GM23338 (cell line): Measurements from ENCODE around the gene LILRB5.
"Not testable (repeated sequence)": the region's sequence is repeated elsewhere in the genome, so short reads cannot be mapped to it uniquely, and the experiment has no call there.

Experiments used
- CREB1 ChIP-seq: fragments of 250-450 bp; sonication (Bioruptor Pico); IDR thresholded peaks from 2 replicates; pipeline ENCODE4 v1.5.0; 2020; ENCODE audit warnings: low read depth, mild to moderate bottlenecking, moderate library complexity
- EZH2 ChIP-seq: fragments of 200-600 bp; sonication (generic); IDR thresholded peaks from one replicate; pipeline ENCODE4 v1.8.0; 2017; ENCODE audit warnings: antibody characterized with exemption, mild to moderate bottlenecking, low read depth; ENCODE audit not compliant: unreplicated experiment
- EZH2phosphoT487 ChIP-seq: fragments of 200-600 bp; sonication (generic); IDR thresholded peaks from one replicate; pipeline ENCODE4 v1.8.1; 2018; ENCODE audit warnings: antibody characterized with exemption; ENCODE audit not compliant: unreplicated experiment
- JUNB ChIP-seq: IDR thresholded peaks from one replicate; pipeline ENCODE4 v1.6.1; 2016; ENCODE audit warnings: antibody characterized with exemption; ENCODE audit not compliant: unreplicated experiment
- NANOG ChIP-seq: IDR thresholded peaks from 2 replicates; pipeline ENCODE4 v1.6.1; 2016; ENCODE audit warnings: antibody characterized with exemption, borderline replicate concordance
- POLR2AphosphoS5 ChIP-seq: IDR thresholded peaks from 2 replicates; pipeline ENCODE4 v1.6.1; 2016; ENCODE audit warnings: antibody characterized with exemption, low read depth
- STAT1 ChIP-seq: IDR thresholded peaks from one replicate; pipeline ENCODE4 v1.6.1; 2016; ENCODE audit warnings: antibody characterized with exemption; ENCODE audit not compliant: unreplicated experiment
- ZNF114 ChIP-seq: fragments of 250-450 bp; sonication (Bioruptor Pico); IDR thresholded peaks from 2 replicates; pipeline ENCODE4 v1.5.0; 2020; ENCODE audit warnings: mild to moderate bottlenecking, moderate library complexity
- ZNF331 ChIP-seq: fragments of 250-450 bp; sonication (Bioruptor Pico); IDR thresholded peaks from 2 replicates; pipeline ENCODE4 v1.5.0; 2020; ENCODE audit warnings: low read depth, mild to moderate bottlenecking, moderate library complexity
- TF ChIP-seq, protein P1 (sequence below), 2 experiments: fragments of 200-600 bp in 1 of 2; sonication (generic) in 1 of 2; conservative IDR thresholded peaks; 2 replicates each; pipeline versions ENCODE4 v1.5.1 to v1.6.1; 2016 to 2017; ENCODE audit warnings: antibody characterized with exemption in 2 of 2, low read depth in 2 of 2, mild to moderate bottlenecking in 2 of 2, moderate library complexity in 1 of 2
- TF ChIP-seq, protein P2 (sequence below): IDR thresholded peaks from one replicate; pipeline ENCODE4 v1.6.1; 2018; ENCODE audit warnings: antibody characterized with exemption; ENCODE audit not compliant: unreplicated experiment
- TF ChIP-seq, protein P3 (sequence below): IDR thresholded peaks from 2 replicates; pipeline ENCODE4 v1.6.1; 2016; ENCODE audit warnings: antibody characterized with exemption
- TF ChIP-seq, protein P4 (sequence below): fragments of 250-450 bp; sonication (Bioruptor Pico); IDR thresholded peaks from 2 replicates; pipeline ENCODE4 v1.5.0; 2020; ENCODE audit warnings: mild to moderate bottlenecking, moderate library complexity

DNA sequence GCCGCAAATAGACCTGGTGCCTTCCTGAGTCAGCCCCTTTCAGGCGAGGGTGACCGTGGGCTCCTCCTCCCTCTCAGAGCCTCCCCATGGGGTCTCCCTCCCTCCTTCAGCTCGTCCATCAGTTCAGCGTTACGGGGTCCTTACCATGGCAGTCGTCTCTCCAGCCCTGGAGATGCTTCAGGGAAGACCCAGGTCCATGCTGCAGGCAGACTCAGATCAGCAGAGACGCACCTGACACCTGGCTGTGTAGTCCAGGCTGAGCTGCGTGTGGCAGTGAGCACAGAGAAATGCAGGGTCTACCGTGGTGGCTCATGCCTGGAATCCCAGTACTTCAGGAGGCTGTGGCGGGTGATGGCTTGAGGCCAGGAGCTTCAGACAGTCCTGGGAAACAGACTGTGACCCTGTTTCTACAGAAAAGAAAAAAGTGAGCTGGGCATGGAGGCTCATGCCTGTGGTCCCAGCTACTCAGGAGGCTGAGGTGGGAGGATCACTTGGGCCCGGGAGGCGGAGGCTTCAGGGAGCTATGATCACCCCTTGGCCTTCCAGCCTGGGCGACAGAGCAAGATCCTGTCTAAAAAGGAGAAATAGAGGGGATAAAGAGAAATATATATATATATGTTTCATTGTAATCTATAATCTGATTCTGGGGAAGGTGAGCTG, 33.7 kb downstream of the LILRB5 start:
- TF ChIP-seq, protein P1, sequence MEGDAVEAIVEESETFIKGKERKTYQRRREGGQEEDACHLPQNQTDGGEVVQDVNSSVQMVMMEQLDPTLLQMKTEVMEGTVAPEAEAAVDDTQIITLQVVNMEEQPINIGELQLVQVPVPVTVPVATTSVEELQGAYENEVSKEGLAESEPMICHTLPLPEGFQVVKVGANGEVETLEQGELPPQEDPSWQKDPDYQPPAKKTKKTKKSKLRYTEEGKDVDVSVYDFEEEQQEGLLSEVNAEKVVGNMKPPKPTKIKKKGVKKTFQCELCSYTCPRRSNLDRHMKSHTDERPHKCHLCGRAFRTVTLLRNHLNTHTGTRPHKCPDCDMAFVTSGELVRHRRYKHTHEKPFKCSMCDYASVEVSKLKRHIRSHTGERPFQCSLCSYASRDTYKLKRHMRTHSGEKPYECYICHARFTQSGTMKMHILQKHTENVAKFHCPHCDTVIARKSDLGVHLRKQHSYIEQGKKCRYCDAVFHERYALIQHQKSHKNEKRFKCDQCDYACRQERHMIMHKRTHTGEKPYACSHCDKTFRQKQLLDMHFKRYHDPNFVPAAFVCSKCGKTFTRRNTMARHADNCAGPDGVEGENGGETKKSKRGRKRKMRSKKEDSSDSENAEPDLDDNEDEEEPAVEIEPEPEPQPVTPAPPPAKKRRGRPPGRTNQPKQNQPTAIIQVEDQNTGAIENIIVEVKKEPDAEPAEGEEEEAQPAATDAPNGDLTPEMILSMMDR (conservative IDR thresholded peaks at IDR 0.05; ENCODE audit: low read depth in 2 of 2): not testable (repeated sequence)
- not testable (repeated sequence) for TF ChIP-seq POLR2AphosphoS5; EZH2; CREB1 (CRISPR knock-in tag); EZH2phosphoT487; ZNF331; ZNF114 (CRISPR knock-in tag); JUNB; NANOG; STAT1
- TF ChIP-seq, protein P2, sequence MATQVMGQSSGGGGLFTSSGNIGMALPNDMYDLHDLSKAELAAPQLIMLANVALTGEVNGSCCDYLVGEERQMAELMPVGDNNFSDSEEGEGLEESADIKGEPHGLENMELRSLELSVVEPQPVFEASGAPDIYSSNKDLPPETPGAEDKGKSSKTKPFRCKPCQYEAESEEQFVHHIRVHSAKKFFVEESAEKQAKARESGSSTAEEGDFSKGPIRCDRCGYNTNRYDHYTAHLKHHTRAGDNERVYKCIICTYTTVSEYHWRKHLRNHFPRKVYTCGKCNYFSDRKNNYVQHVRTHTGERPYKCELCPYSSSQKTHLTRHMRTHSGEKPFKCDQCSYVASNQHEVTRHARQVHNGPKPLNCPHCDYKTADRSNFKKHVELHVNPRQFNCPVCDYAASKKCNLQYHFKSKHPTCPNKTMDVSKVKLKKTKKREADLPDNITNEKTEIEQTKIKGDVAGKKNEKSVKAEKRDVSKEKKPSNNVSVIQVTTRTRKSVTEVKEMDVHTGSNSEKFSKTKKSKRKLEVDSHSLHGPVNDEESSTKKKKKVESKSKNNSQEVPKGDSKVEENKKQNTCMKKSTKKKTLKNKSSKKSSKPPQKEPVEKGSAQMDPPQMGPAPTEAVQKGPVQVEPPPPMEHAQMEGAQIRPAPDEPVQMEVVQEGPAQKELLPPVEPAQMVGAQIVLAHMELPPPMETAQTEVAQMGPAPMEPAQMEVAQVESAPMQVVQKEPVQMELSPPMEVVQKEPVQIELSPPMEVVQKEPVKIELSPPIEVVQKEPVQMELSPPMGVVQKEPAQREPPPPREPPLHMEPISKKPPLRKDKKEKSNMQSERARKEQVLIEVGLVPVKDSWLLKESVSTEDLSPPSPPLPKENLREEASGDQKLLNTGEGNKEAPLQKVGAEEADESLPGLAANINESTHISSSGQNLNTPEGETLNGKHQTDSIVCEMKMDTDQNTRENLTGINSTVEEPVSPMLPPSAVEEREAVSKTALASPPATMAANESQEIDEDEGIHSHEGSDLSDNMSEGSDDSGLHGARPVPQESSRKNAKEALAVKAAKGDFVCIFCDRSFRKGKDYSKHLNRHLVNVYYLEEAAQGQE: not testable (repeated sequence)
- TF ChIP-seq, protein P3, sequence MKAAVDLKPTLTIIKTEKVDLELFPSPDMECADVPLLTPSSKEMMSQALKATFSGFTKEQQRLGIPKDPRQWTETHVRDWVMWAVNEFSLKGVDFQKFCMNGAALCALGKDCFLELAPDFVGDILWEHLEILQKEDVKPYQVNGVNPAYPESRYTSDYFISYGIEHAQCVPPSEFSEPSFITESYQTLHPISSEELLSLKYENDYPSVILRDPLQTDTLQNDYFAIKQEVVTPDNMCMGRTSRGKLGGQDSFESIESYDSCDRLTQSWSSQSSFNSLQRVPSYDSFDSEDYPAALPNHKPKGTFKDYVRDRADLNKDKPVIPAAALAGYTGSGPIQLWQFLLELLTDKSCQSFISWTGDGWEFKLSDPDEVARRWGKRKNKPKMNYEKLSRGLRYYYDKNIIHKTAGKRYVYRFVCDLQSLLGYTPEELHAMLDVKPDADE: not testable (repeated sequence)
- TF ChIP-seq, protein P4, sequence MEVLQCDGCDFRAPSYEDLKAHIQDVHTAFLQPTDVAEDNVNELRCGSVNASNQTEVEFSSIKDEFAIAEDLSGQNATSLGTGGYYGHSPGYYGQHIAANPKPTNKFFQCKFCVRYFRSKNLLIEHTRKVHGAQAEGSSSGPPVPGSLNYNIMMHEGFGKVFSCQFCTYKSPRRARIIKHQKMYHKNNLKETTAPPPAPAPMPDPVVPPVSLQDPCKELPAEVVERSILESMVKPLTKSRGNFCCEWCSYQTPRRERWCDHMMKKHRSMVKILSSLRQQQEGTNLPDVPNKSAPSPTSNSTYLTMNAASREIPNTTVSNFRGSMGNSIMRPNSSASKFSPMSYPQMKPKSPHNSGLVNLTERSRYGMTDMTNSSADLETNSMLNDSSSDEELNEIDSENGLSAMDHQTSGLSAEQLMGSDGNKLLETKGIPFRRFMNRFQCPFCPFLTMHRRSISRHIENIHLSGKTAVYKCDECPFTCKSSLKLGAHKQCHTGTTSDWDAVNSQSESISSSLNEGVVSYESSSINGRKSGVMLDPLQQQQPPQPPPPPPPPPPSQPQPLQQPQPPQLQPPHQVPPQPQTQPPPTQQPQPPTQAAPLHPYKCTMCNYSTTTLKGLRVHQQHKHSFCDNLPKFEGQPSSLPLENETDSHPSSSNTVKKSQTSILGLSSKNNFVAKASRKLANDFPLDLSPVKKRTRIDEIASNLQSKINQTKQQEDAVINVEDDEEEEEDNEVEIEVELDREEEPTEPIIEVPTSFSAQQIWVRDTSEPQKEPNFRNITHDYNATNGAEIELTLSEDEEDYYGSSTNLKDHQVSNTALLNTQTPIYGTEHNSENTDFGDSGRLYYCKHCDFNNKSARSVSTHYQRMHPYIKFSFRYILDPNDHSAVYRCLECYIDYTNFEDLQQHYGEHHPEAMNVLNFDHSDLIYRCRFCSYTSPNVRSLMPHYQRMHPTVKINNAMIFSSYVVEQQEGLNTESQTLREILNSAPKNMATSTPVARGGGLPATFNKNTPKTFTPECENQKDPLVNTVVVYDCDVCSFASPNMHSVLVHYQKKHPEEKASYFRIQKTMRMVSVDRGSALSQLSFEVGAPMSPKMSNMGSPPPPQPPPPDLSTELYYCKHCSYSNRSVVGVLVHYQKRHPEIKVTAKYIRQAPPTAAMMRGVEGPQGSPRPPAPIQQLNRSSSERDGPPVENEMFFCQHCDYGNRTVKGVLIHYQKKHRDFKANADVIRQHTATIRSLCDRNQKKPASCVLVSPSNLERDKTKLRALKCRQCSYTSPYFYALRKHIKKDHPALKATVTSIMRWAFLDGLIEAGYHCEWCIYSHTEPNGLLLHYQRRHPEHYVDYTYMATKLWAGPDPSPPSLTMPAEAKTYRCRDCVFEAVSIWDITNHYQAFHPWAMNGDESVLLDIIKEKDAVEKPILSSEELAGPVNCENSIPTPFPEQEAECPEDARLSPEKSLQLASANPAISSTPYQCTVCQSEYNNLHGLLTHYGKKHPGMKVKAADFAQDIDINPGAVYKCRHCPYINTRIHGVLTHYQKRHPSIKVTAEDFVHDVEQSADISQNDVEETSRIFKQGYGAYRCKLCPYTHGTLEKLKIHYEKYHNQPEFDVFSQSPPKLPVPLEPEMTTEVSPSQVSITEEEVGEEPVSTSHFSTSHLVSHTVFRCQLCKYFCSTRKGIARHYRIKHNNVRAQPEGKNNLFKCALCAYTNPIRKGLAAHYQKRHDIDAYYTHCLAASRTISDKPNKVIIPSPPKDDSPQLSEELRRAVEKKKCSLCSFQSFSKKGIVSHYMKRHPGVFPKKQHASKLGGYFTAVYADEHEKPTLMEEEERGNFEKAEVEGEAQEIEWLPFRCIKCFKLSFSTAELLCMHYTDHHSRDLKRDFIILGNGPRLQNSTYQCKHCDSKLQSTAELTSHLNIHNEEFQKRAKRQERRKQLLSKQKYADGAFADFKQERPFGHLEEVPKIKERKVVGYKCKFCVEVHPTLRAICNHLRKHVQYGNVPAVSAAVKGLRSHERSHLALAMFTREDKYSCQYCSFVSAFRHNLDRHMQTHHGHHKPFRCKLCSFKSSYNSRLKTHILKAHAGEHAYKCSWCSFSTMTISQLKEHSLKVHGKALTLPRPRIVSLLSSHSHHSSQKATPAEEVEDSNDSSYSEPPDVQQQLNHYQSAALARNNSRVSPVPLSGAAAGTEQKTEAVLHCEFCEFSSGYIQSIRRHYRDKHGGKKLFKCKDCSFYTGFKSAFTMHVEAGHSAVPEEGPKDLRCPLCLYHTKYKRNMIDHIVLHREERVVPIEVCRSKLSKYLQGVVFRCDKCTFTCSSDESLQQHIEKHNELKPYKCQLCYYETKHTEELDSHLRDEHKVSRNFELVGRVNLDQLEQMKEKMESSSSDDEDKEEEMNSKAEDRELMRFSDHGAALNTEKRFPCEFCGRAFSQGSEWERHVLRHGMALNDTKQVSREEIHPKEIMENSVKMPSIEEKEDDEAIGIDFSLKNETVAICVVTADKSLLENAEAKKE (CRISPR knock-in tag): not testable (repeated sequence)
